Smooth muscle cell (in vitro differentiated cells): ENCODE results near the gene TSPAN32. TPM values are rescaled to one million over a fixed set of nuclear protein-coding genes. Genes with fewer than 3 reads are reported as not detected.

ENCODE experiments used
- DNase-seq: peaks from one replicate; lab custom pipeline; 2025; ENCODE audit not compliant: unreplicated experiment; lab: John Stamatoyannopoulos, UW
- H2AFZ ChIP-seq: fragments of 200-600 bp; sonication (generic); 2 replicates; pipeline ENCODE4 v1.6.0; 2016; ENCODE audit warnings: antibody characterized with exemption, low read depth, mild to moderate bottlenecking
- H3F3A ChIP-seq: fragments of 200-600 bp; sonication (generic); 2 replicates; pipeline ENCODE4 v1.6.0; 2017; ENCODE audit warnings: antibody characterized with exemption, low read depth
- H3K27ac ChIP-seq: fragments of 200-600 bp; sonication (generic); 2 replicates; pipeline ENCODE4 v1.5.1; 2016; ENCODE audit warnings: low read depth, mild to moderate bottlenecking
- H3K27me3 ChIP-seq: fragments of 200-600 bp; sonication (generic); 2 replicates; pipeline ENCODE4 v1.6.1; 2016; ENCODE audit warnings: low read depth, mild to moderate bottlenecking
- H3K36me3 ChIP-seq: fragments of 200-600 bp; sonication (generic); 2 replicates; pipeline ENCODE4 v1.5.1; 2016; ENCODE audit warnings: low read depth
- H3K4me1 ChIP-seq: fragments of 200-600 bp; sonication (generic); 2 replicates; pipeline ENCODE4 v1.5.1; 2016; ENCODE audit warnings: low read depth
- H3K4me2 ChIP-seq: fragments of 200-600 bp; sonication (generic); 2 replicates; pipeline ENCODE4 v1.6.0; 2016; ENCODE audit warnings: mild to moderate bottlenecking
- H3K4me3 ChIP-seq: fragments of 200-600 bp; sonication (generic); 2 replicates; pipeline ENCODE4 v1.5.1; 2016; ENCODE audit warnings: mild to moderate bottlenecking
- H3K79me2 ChIP-seq: fragments of 200-600 bp; sonication (generic); 2 replicates; pipeline ENCODE4 v1.6.0; 2016; ENCODE audit warnings: low read depth, mild to moderate bottlenecking
- H3K9ac ChIP-seq: fragments of 200-600 bp; sonication (generic); 2 replicates; pipeline ENCODE4 v1.6.0; 2016; ENCODE audit warnings: low read depth
- H3K9me3 ChIP-seq: fragments of 200-600 bp; sonication (generic); replicated peaks from 2 replicates; pipeline ENCODE4 v1.5.1; 2016; ENCODE audit warnings: low read depth
- H4K20me1 ChIP-seq: fragments of 200-600 bp; sonication (generic); 2 replicates; pipeline ENCODE4 v1.6.0; 2016; ENCODE audit warnings: low read depth
- CTCF ChIP-seq: fragments of 200-600 bp; sonication (generic); IDR thresholded peaks from 2 replicates; pipeline ENCODE4 v1.5.1; 2017; ENCODE audit warnings: borderline replicate concordance, mild to moderate bottlenecking, antibody characterized with exemption; ENCODE audit not compliant: insufficient read depth, poor library complexity, severe bottlenecking
- WGBS: methylation state at CpG from one replicate; pipeline ENCODE4 v1.1.7; 2016; ENCODE audit warnings: low lambda C conversion rate; 5-methylcytosine and 5-hydroxymethylcytosine counted together
- polyA plus RNA-seq: library from polyadenylated mRNA; unstranded; fragments of >200 nt; fragmentation: Nextera tagmentation; extraction: Ambion mirVana; gene quantifications from 2 replicates; pipeline ENCODE4 v1.2.1, GENCODE V29; 2016
- total RNA-seq: library from RNA; depleted of rRNA; stranded (reverse); fragments of >200 nt; gene quantifications from 2 replicates; pipeline ENCODE4 v1.2.3, GENCODE V29; 2014

Gene TSPAN32
- total and polyA plus RNA-seq, 2 experiments from 2014 or later: not detected

DNA sequence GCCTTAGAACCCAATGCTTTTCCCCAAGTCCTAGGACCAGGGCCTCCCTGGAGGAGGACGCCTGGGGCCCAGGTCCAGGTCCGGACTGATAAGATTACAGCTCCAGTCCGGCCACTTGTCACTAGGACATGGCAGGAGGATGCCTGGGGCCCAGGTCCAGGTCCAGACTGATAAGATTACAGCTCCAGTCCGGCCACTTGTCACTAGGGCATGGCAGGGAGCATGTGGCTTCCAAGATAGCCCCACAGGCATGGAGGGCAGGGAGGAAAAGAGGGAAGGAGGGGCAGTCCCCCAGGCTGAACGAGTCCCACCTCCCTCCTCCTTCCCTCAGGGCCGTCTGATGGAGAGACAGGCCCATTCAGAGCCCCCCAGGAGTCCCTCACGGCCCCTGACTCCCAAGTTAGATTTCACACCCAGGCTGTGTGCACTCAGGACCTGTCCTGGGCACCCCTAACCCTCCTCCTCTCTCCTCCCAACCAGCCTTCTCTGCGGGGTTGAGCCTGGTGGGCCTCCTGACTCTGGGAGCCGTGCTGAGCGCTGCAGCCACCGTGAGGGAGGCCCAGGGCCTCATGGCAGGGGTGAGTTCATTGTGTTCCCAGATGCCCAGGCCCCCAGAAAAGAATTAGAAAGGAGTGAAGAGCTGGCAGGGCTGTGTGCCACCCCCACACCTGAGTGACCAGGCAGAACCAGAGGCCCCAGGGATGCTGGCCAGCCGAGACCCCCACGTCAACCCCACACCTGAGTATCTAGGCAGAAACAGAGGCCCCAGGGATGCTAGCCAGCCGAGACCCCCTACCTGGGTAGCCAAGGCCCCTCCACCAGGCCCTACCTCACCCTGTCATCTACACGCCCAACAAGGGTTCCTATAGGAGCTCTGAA, 2.1 kb downstream of the TSPAN32 start:
- no peaks in the 10 kb centered on the region for H3F3A ChIP-seq
- H2AFZ ChIP-seq: no peak overlapping the region
- no peaks in the 10 kb centered on the region for H3K27me3 ChIP-seq
- H3K4me1 ChIP-seq: peaks cover 7% of the 10 kb centered on the region
- DNase-seq: no peak
- no peak overlapping the region for H3K4me3 ChIP-seq
- no peaks in the 10 kb centered on the region for H3K79me2 ChIP-seq
- H3K9me3 ChIP-seq: no peaks in the 10 kb centered on the region
- 69% methylated on average over 15 of the region's 15 CpGs for WGBS
- no peaks in the 10 kb centered on the region for H4K20me1 ChIP-seq
- no peak overlapping the region for H3K9ac ChIP-seq
- H3K4me2 ChIP-seq: no peak overlapping the region
- no peak for TF ChIP-seq CTCF
- H3K36me3 ChIP-seq: no peaks in the 10 kb centered on the region
- H3K27ac ChIP-seq: no peak overlapping the region

- H3K9me3 ChIP-seq: no peaks in the 10 kb centered on the region
- no peak overlapping the region for H3K27ac ChIP-seq
- H3K9ac ChIP-seq: no peak overlapping the region
- H2AFZ ChIP-seq: no peak overlapping the region
- H3K79me2 ChIP-seq: no peaks in the 10 kb centered on the region
- peaks cover 7% of the 10 kb centered on the region for H3K4me1 ChIP-seq
- H3K27me3 ChIP-seq: no peaks in the 10 kb centered on the region
- no peak overlapping the region for H3K4me3 ChIP-seq
- H3K4me2 ChIP-seq: no peak overlapping the region
- 81% methylated on average over 11 of the region's 14 CpGs for WGBS
- no peak for TF ChIP-seq CTCF
- H3F3A ChIP-seq: no peaks in the 10 kb centered on the region
- no peak for DNase-seq
- H3K36me3 ChIP-seq: no peaks in the 10 kb centered on the region
- no peaks in the 10 kb centered on the region for H4K20me1 ChIP-seq
Observed at GRCh38 chr11:2304506-2305139, 2.8 kb downstream of the TSPAN32 start.

DNA sequence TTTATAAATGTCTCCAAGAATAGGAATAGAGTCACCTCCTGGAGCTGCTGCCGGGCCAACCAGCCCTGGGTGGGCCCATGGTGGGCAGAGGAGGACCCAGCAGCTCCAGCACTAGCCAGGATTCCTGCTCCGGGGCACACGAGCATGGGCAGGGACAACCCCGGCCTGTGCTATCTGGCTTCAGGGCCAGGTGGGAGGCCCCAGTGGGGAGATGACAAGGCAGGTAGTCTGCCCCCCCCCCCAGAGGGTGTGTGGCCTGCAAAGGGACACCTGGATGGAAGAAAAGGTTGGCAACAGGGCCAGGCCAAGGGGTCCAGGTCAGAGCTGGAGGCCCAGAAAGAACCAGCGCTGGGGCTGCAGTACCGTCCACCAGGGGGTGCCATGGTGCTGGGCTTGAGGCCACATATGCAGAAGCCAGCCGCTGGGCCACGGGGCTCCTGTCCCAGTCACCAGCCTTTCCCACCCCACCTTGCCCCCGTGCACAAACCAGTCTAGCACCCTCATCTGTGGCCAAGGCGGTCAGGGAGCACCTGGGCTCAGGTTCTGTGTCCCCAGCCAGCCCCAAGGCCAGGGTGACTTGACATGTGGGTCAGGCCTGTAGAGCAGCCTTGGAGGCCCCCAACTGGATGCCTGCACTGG, 3.4 kb downstream of the TSPAN32 start:
- TF ChIP-seq CTCF: peak; percentile 75
- WGBS: 41% methylated on average over 10 of the region's 10 CpGs
- H3K4me2 ChIP-seq: no peak overlapping the region
- H3K36me3 ChIP-seq: no peaks in the 10 kb centered on the region
- H3F3A ChIP-seq: no peaks in the 10 kb centered on the region
- H3K27me3 ChIP-seq: no peaks in the 10 kb centered on the region
- no peak overlapping the region for H2AFZ ChIP-seq
- H3K9ac ChIP-seq: no peak overlapping the region
- peak; percentile 56 for DNase-seq
- no peaks in the 10 kb centered on the region for H3K79me2 ChIP-seq
- H4K20me1 ChIP-seq: no peaks in the 10 kb centered on the region
- H3K27ac ChIP-seq: no peak overlapping the region
- peaks cover 7% of the 10 kb centered on the region for H3K4me1 ChIP-seq
- no peak overlapping the region for H3K4me3 ChIP-seq
- H3K9me3 ChIP-seq: no peaks in the 10 kb centered on the region
